GM19025 (cell line): ENCODE results near the gene SYT9.
"Not testable (repeated sequence)": the region's sequence is repeated elsewhere in the genome, so short reads cannot be mapped to it uniquely, and the experiment has no call there.

ENCODE experiments used
- ATAC-seq: cut with Tn5 transposase; IDR thresholded peaks from one replicate; pipeline ENCODE4 v1.9.1; 2021; ENCODE audit warnings: mild to moderate bottlenecking, low read depth, moderate library complexity; ENCODE audit not compliant: unreplicated experiment

Gene SYT9

GRCh38 chr11:7332451-7332850 is 80.7 kb downstream of the SYT9 start:
- no peak for ATAC-seq

GRCh38 chr11:7332962-7333361 is 81.3 kb downstream of the SYT9 start:
- no peak for ATAC-seq

GRCh38 chr11:7335442-7335841 is 83.7 kb downstream of the SYT9 start:
- not testable (repeated sequence) for ATAC-seq

GRCh38 chr11:7341551-7341950 is 89.8 kb downstream of the SYT9 start:
- ATAC-seq = no peak

- no peak for ATAC-seq
Observed at GRCh38 chr11:7347611-7348431, 96.1 kb downstream of the SYT9 start.

GRCh38 chr11:7348432-7349304 is 97.0 kb downstream of the SYT9 start:
- no peak for ATAC-seq

- no peak for ATAC-seq
Observed at GRCh38 chr11:7351228-7351627, 99.5 kb downstream of the SYT9 start.

- no peak for ATAC-seq
Observed at GRCh38 chr11:7353100-7353499, 101.4 kb downstream of the SYT9 start.

GRCh38 chr11:7364660-7365059 is 113.0 kb downstream of the SYT9 start:
- ATAC-seq = no peak

- ATAC-seq = no peak
Observed at GRCh38 chr11:7367803-7368202, 116.1 kb downstream of the SYT9 start.

- ATAC-seq = no peak
Observed at GRCh38 chr11:7376386-7376785, 124.7 kb downstream of the SYT9 start.

- no peak for ATAC-seq
Observed at GRCh38 chr11:7381937-7382336, 130.2 kb downstream of the SYT9 start.

GRCh38 chr11:7383406-7383805 is 131.7 kb downstream of the SYT9 start:
- no peak for ATAC-seq

- ATAC-seq = no peak
Observed at GRCh38 chr11:7384691-7385090, 133.0 kb downstream of the SYT9 start.

GRCh38 chr11:7385532-7385931 is 133.8 kb downstream of the SYT9 start:
- no peak for ATAC-seq

- no peak for ATAC-seq
Observed at GRCh38 chr11:7413961-7414915, 162.5 kb downstream of the SYT9 start.

GRCh38 chr11:7414973-7415817 is 163.5 kb downstream of the SYT9 start:
- no peak for ATAC-seq

- ATAC-seq = no peak
Observed at GRCh38 chr11:7416080-7416479, 164.4 kb downstream of the SYT9 start.

- ATAC-seq = no peak
Observed at GRCh38 chr11:7417328-7417727, 165.6 kb downstream of the SYT9 start.

- no peak for ATAC-seq
Observed at GRCh38 chr11:7418061-7418460, 166.4 kb downstream of the SYT9 start.
